HG03159 (cell line): ENCODE measurements around the gene RPL26.

Experiments
- ATAC-seq: cut with Tn5 transposase; IDR thresholded peaks from one replicate; pipeline ENCODE4 v1.9.1; 2021; ENCODE audit warnings: mild to moderate bottlenecking, moderate library complexity; ENCODE audit not compliant: unreplicated experiment

Gene RPL26

DNA sequence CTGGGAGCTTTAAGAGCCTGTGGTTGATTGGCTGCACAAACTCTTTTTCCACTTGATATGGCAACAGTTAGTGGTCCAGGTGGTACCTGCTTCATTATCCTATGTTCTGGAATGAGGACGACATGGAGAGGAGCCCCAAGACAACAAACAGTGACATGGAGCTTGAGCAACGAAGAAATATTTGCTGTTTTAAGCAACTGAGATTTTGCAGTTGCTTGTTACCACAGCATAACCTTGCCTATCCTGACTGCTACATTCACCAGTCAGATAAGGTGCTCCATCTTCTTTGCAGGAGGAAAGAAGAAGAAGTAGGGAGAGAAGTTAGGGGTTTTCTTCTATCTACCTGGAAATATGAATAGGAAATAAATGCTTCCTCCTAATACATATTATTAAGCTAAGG is 50.9 kb downstream of the RPL26 start:
- ATAC-seq = no peak
